Activated gamma-delta T cell (primary cell): Measurements from ENCODE around the gene NIPAL3.
"Not testable (repeated sequence)": the region's sequence is repeated elsewhere in the genome, so short reads cannot be mapped to it uniquely, and the experiment has no call there.

ENCODE experiments used
- DNase-seq: peaks from one replicate; lab custom pipeline; 2025; lab: John Stamatoyannopoulos, UW

Gene NIPAL3

GRCh38 chr1:24490101-24490781 lies 74.6 kb downstream of the NIPAL3 start:
- DNase-seq: no peak

GRCh38 chr1:24491577-24492360 lies 76.2 kb downstream of the NIPAL3 start:
- DNase-seq: no peak

GRCh38 chr1:24492935-24493334 lies 77.3 kb downstream of the NIPAL3 start:
- not testable (repeated sequence) for DNase-seq

- no peak for DNase-seq
Observed at GRCh38 chr1:24493785-24494184, 78.2 kb downstream of the NIPAL3 start.

- no peak for DNase-seq
Observed at GRCh38 chr1:24498589-24498988, 83.0 kb downstream of the NIPAL3 start.

GRCh38 chr1:24500448-24501048 lies 84.9 kb downstream of the NIPAL3 start:
- DNase-seq: no peak

- DNase-seq: no peak
Observed at GRCh38 chr1:24501371-24502064, 85.9 kb downstream of the NIPAL3 start.

GRCh38 chr1:24502065-24502708 lies 86.6 kb downstream of the NIPAL3 start:
- DNase-seq: peak; percentile 64

GRCh38 chr1:24502709-24503058 lies 87.1 kb downstream of the NIPAL3 start, which contains the start of gene RCAN3:
TSS of gene RCAN3 (plus strand) at chr1:24502836. CDS start at chr1:24514373, 11,537 bp downstream.
- peak; percentile 62 for DNase-seq

GRCh38 chr1:24503059-24503751 lies 87.6 kb downstream of the NIPAL3 start:
- DNase-seq: peak; percentile 33

GRCh38 chr1:24503870-24504523 lies 88.4 kb downstream of the NIPAL3 start:
- no peak for DNase-seq

- DNase-seq: no peak
Observed at GRCh38 chr1:24504560-24504959, 89.0 kb downstream of the NIPAL3 start.

GRCh38 chr1:24505816-24506215 lies 90.2 kb downstream of the NIPAL3 start:
- DNase-seq: no peak

GRCh38 chr1:24506691-24507381 lies 91.2 kb downstream of the NIPAL3 start:
- DNase-seq: no peak

- DNase-seq: no peak
Observed at GRCh38 chr1:24507405-24507804, 91.8 kb downstream of the NIPAL3 start.

- DNase-seq: no peak
Observed at GRCh38 chr1:24508911-24509310, 93.3 kb downstream of the NIPAL3 start.

GRCh38 chr1:24513706-24514105 lies 98.1 kb downstream of the NIPAL3 start:
- DNase-seq: no peak

GRCh38 chr1:24514946-24515345 lies 99.3 kb downstream of the NIPAL3 start:
- DNase-seq: no peak

GRCh38 chr1:24515671-24516209 lies 100.1 kb downstream of the NIPAL3 start:
- DNase-seq: not testable (repeated sequence)

GRCh38 chr1:24516506-24516905 lies 100.9 kb downstream of the NIPAL3 start:
- DNase-seq: no peak
